ENCODE data around the gene SEMA5A. TPM values are rescaled to one million over a fixed set of nuclear protein-coding genes. Genes with fewer than 3 reads are reported as not detected.
"Not testable (repeated sequence)": the region's sequence is repeated elsewhere in the genome, so short reads cannot be mapped to it uniquely, and the experiment has no call there.

Gene SEMA5A
- total and polyA plus RNA-seq, 2 of the 8 experiments (the other 6 are each of a cell fraction or from before 2014, with no cell fraction given) = 5.3 to 8.9 TPM

- no peak for TF ChIP-seq EP300 (IDR thresholded peaks at IDR 0.05; ENCODE audit: borderline replicate concordance in 1 of 2, low read depth in 2 of 2, low read length in 2 of 2)
- no peak for TF ChIP-seq SIRT6 (IDR thresholded peaks at IDR 0.05; ENCODE audit: low read length)
- TF ChIP-seq MAFK (IDR thresholded peaks at IDR 0.05; ENCODE audit: low read depth, low read length) = no peak
These were observed 143.9 kb downstream of the SEMA5A start (continued) for GRCh38 chr5:9401786-9402472.

GRCh38 chr5:9399783-9400182, 146.1 kb downstream of the SEMA5A start:
- FAIRE-seq; POLR2A ChIA-PET (ENCODE audit: partially characterized antibody); H3K23ac ChIP-seq (ENCODE audit: insufficient read length); H3K56ac ChIP-seq (replicated peaks; ENCODE audit: insufficient read length, low read depth, low read length); H4K20me1 ChIP-seq (replicated peaks in 1 of 2; ENCODE audit: control insufficient read depth in 1 of 2, insufficient read depth in 2 of 2, low read length in 2 of 2); H3K9ac ChIP-seq (replicated peaks in 1 of 4; ENCODE audit: extremely low read depth in 1 of 4, low read depth in 3 of 4, low read length in 3 of 4); H3K4ac ChIP-seq (replicated peaks; ENCODE audit: insufficient read length, low read depth, low read length); H3K27me3 ChIP-seq (replicated peaks in 1 of 4; ENCODE audit: control insufficient read depth in 3 of 4, extremely low read depth in 1 of 4, insufficient read depth in 3 of 4, low read length in 3 of 4); H4K5ac ChIP-seq (ENCODE audit: insufficient read length, low read depth, low read length); H3K79me2 ChIP-seq (ENCODE audit: control insufficient read depth in 1 of 2, insufficient read depth in 2 of 2, low read length in 2 of 2); DNase-seq (ENCODE audit: low read depth in 1 of 2, low spot score in 2 of 2); H4K8ac ChIP-seq (ENCODE audit: extremely low read depth, insufficient read depth, low read length); H3K4me1 ChIP-seq (replicated peaks in 1 of 4; ENCODE audit: control insufficient read depth in 3 of 4, insufficient read depth in 4 of 4, low read length in 3 of 4); H2AK5ac ChIP-seq (ENCODE audit: low read depth, low read length); H2AFZ ChIP-seq (ENCODE audit: low read length); H3K18ac ChIP-seq (ENCODE audit: extremely low read depth, low read length); H3K4me2 ChIP-seq (ENCODE audit: insufficient read depth in 1 of 2, low read depth in 2 of 2, low read length in 2 of 2); H4K91ac ChIP-seq (replicated peaks; ENCODE audit: insufficient read length, low read length); H2BK120ac ChIP-seq (replicated peaks; ENCODE audit: low read depth, low read length); H3K36me3 ChIP-seq (ENCODE audit: control insufficient read depth in 2 of 4, insufficient read depth in 4 of 4, low read length in 3 of 4); H3K27ac ChIP-seq (ENCODE audit: low read depth, low read length); H2BK12ac ChIP-seq (ENCODE audit: low read depth, low read length); H3K9me3 ChIP-seq (ENCODE audit: insufficient read depth in 2 of 2, low read depth in 1 of 2, low read length in 1 of 2); CTCF ChIA-PET (ENCODE audit: partially characterized antibody); H3K79me1 ChIP-seq (ENCODE audit: low read depth, low read length); H2BK20ac ChIP-seq (ENCODE audit: low read length); H3K23me2 ChIP-seq (ENCODE audit: low read depth, low read length); H2BK15ac ChIP-seq (ENCODE audit: low read length); H3K14ac ChIP-seq (ENCODE audit: insufficient read length); H2BK5ac ChIP-seq (ENCODE audit: low read depth, low read length); H3K4me3 ChIP-seq (ENCODE audit: extremely low read depth in 1 of 4, insufficient read depth in 2 of 4, low read depth in 3 of 4, low read length in 4 of 4): not testable (repeated sequence)
- WGBS, 2 experiments (ENCODE audit: extremely low coverage in 1 of 2, insufficient coverage in 1 of 2, insufficient read length in 1 of 2, insufficient replicate concordance in 2 of 2, low coverage in 1 of 2, low lambda C conversion rate in 2 of 2, missing lambda C conversion rate in 1 of 2) = 97% methylated on average over 5 of the region's 5 CpGs; no CpG with 5 or more reads in 1 of the 2 experiments

All from H1 (cell line).